Hepatocyte (in vitro differentiated cells): Measurements from ENCODE around the gene HIP1R.

ENCODE experiments used
- EZH2phosphoT487 ChIP-seq: fragments of 200-600 bp; sonication (generic); IDR thresholded peaks from one replicate; pipeline ENCODE4 v1.6.1; 2018; ENCODE audit warnings: antibody characterized with exemption, mild to moderate bottlenecking, low read depth, moderate library complexity; ENCODE audit not compliant: unreplicated experiment, severe bottlenecking
- TF ChIP-seq, protein P1 (sequence below): fragments of 200-600 bp; sonication (generic); IDR thresholded peaks from 2 replicates; pipeline ENCODE4 v1.5.1; 2016; ENCODE audit warnings: antibody characterized with exemption, mild to moderate bottlenecking; ENCODE audit not compliant: poor library complexity

DNA sequence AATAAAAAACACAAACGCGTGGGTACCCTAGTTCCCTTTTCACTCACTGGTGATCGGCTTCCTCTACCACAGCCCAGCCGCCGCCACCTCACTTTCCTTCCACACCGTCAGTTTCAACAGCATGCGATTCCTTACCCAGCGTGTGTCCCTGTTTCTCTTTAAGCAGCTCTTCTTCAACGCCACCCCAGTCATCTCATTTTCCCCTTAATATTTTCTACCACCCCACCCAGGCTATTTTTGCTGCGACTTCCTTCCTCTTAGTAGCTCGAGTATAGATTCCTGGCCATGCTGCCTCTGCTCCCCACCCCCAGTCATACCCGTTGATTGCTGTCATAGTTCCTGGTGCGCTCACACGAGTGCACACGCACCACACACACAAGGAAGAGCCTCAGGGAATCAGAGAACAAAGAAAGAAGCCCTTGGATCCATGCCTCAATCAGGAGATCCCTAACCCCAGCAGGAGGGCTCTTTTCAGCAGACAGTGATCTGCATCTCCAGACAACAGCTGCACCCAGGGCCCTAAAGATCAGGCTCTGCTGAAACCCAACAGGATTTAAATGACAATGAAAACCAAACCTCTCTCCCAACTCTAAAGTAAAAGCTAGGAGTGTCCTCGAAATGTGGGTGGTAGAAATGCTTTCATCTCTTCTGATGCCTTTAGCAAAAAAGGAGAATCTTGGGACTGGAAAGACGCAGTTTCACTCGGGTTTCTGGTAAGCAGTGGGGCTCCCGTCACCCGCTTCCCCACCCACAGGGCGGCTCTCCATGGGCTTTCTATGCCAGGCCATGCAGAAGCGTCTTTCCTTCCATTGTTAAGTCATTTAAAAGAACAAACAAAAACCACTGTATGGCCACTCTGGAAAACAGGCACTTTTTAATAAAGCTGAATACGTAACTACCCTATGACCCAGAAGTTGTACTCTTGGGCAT lies 36.9 kb downstream of the HIP1R start:
- TF ChIP-seq, protein P1, sequence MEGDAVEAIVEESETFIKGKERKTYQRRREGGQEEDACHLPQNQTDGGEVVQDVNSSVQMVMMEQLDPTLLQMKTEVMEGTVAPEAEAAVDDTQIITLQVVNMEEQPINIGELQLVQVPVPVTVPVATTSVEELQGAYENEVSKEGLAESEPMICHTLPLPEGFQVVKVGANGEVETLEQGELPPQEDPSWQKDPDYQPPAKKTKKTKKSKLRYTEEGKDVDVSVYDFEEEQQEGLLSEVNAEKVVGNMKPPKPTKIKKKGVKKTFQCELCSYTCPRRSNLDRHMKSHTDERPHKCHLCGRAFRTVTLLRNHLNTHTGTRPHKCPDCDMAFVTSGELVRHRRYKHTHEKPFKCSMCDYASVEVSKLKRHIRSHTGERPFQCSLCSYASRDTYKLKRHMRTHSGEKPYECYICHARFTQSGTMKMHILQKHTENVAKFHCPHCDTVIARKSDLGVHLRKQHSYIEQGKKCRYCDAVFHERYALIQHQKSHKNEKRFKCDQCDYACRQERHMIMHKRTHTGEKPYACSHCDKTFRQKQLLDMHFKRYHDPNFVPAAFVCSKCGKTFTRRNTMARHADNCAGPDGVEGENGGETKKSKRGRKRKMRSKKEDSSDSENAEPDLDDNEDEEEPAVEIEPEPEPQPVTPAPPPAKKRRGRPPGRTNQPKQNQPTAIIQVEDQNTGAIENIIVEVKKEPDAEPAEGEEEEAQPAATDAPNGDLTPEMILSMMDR: no peak
- TF ChIP-seq EZH2phosphoT487: no peak
